GM18868 (cell line): ENCODE results near the gene COL2A1.

Experiments used
- ATAC-seq: cut with Tn5 transposase; IDR thresholded peaks from one replicate; pipeline ENCODE4 v1.9.1; 2021; ENCODE audit warnings: mild to moderate bottlenecking, moderate library complexity; ENCODE audit not compliant: unreplicated experiment

The COL2A1 gene

DNA sequence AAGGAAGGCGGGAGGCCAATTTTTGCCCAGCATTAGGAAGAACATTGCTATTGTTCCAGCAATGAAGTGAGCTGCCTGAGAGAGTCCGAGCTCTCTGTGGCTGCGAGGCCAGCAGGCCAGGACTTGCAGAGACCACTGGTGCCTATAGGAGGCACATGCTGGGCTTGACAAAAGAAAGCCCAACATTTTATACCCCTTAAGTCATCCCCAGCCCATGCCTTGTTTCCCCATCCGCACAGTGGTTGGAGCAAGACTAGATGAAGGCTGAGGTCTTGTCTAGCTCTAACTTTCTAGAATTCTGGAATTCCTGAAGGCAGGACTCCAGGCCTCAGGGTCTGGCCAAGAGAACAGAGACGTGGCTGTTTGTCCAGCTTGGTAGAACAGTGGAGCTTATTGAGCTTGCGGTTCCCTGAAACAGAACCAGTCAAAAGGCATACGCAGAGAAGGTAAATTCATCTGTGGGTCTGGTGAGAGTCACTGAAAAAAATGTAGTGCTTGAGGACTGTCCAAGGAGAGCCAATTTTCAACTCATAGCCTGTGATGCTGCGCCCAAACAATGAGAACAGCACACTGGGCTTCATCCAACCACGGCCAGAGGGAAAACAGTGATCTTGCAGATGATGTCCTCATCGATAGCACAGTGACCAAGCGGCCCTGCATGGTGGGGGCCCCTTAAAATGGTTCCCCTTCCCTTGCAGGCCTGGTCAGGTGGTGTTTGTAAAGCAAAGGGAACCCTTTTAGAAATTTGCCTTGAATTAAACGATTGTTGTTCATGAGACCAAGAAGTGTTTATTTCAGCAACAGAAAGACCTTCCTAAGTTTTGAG is 27.1 kb upstream of the COL2A1 start:
- ATAC-seq, result no peak

DNA sequence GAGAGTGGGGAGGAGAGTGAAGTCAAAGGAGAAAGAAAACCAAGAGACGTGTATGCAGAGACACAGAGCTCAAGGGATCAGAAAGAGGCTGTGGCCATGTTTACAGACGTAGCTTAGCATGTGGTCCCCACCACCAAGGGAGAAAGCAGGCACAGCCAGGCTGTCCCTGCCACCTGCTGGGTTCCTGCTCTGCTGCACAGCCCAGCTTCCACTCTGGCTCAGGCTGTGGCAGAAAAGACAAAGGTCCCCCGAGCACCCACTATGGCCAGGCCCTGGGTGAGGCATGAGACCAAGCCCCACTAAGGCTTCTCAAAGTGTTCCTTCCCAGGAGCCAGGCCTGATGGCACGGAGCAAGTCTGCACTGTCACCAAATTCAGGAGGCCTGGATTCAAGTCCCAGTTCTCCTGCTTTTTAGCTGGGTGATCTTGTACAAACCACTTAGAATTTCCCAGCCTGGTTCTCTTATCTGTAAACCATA is 25.9 kb upstream of the COL2A1 start:
- ATAC-seq, result no peak

DNA sequence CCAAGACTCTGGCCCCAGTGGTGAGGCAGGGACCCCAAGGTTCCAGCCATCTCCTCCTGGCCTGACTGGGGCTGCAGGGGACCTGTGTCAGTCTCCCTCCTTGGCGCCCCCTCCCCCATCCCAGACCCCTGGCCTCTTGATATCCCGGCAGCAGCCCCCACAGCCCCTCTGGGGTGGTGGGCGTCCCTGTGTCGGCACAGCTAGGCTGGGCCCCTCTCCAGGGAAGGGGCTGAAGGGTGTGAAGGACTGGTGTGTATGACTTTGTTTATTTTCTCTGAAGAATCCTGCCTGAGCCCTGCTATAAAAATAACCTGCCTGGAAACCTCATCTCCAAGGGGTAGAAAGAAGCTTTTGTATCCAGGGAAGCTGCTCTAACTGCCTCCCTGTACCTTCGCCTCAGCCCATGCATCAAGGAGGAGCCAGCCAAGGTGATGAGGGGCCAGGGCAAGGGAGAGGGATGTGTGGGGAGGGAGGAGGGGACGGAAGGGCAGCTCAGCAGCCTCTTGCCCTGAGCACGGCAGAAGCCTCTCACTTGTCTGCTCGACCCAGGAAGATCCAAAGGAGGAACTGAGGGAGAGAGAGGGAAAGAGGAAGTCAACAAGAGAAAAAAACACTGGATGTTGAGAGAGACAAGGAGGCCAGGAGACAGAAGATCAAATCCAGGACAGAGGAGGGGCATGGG is 25.4 kb upstream of the COL2A1 start:
- ATAC-seq, result no peak

DNA sequence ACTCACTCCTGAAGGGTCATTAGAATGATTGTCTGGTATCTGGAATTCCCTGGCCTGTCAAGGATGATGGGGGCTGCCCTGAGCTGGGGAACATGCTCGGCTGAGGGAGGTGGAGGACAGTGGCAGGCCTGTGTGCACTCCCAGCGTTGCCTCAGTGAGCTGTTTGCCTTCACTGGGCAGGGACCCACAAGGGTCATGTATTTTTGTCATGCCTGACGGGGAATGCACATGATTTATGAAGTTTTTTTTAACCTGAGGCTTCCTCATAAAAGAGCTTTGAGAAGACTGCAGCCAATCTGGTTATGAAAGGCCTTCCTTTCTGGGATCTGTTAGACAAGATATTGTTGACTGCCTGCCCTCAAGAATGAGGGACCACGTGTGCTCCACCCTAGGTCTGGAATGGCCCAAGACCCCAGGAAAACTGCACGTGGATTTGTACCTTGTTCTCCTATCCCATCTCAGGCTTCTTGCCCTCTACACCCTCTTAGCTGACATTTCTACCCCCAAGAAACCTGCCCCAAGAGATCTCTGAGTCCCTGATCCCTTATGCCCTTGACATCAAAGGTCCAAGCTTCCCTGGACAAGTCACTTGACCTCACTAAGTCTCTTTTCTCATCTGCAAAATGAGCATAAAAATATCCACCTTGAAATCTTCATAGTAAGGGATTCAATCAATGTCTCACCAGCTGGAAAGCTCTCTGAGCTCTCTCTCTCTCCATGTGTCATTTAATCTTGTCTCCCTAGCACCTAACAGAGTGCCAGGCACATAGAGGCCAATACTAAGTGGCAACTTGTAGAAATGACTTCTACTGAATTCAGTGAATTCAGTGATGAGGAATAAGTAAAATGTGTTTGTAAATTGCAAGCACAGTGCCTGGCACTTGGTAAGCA is 24.5 kb upstream of the COL2A1 start:
- no peak for ATAC-seq

DNA sequence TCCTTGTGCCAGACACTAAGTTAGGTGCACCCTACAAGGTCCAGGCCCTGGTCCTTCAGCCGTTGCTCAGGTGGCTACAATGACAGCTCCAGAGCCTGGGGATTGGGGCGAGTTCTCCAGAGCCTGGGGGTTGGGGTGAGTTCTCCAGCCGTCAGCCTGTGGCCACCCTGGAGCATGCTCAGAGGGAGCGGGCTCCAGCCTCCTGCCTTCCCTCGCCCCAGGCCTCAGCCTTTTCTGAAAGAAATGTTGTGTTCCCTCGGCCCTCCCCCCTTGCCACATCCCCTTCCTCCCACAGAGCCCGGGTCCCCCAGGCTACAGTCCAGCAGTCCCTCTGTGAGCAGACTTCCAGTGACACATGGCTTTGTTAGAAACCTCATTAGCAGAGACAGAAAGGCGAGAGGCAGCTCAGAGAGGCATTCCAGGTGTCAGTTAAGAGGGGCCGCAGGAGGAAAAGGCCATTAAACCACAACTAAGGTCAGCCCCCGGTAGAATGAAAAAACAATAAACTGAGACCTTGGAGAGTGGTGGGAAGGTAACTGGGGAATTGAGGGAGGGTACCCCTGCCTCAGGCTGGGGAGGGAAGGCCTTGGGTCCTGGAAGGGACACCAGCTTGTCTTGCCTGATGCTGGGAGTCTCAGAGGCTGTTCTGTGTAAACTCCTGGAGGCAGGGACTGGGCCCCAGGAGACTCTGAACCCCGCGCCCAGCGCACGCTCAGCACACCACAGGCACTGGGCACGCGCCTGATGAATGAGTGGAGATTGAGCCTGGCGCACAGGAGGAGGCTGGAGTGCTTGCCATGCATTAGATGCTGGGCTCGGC is 23.1 kb upstream of the COL2A1 start:
- no peak for ATAC-seq

DNA sequence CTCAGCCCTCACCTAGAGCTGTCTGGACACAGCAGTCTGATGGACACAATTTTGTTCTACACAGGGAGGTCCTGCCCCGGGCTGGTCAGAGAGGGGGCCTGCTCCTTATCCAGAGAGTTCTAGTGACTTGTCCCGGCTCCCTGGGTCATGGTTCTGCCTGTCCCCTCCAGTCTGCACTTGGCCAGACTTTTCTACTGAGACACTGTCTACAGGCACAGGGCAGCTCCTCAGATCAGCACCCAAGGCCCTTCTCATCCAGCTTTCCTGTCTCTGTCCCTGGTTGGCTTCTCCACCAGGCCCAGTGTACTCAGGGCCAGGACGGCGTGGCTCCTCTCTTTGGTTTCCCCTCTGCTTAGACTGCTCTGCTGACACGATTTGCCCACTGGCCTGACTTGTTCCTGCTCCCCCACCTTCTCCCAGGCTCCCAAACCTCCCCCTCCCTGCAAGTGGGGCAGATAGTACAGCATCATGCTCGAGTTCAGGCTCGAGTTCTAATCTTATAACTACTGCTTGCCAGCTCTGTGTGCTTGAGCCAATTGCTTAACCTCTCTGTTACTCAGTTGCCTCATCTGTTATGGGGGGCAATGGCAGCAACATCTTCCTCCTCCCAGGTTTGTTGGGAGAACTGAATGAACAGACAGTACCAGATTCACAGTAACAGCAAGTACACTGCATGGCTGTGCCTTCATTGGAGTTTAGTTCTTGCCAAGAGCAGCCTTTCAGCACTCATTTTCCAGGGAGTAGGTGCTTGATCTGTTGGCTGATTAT is 22.0 kb upstream of the COL2A1 start:
- no peak for ATAC-seq

DNA sequence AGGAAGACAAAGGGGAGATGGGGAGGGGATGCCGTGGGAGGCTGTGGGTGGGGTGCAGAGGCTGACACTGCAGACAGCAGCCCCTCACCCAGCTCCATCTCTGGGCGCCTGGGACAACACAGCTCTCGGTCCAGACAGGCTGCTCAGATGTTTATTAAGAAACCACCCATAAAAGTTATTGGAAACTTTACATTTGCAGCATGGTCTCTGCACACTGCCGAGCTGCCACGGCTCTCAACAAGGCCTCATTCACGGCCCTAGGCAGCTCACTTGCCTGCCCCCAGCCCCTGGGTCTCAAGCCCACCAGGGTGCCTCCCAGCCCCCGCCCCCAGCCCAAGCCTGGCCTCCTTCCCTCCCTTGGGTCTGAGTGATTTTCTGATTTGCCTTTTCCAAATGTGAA is 21.0 kb upstream of the COL2A1 start:
- no peak for ATAC-seq

DNA sequence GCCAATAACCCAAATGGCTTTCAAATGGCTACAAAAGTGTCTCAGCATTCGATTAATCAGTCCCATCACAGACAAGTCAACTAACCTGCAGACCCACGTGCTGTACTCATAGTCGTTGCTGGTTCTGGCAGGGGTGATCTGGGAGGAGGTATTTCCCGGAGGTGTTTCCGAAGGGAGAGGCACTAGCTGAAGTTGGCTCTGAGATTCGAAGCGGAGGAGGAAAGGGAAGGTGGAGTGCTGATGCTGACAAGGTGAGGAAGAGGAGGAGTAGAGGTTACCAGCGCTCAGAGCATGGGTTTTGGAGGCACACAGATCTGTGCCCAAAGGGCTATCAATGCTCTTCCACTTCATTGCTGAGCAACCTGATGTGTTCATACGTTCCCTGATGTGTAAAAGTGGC is 20.5 kb upstream of the COL2A1 start:
- ATAC-seq, result no peak

DNA sequence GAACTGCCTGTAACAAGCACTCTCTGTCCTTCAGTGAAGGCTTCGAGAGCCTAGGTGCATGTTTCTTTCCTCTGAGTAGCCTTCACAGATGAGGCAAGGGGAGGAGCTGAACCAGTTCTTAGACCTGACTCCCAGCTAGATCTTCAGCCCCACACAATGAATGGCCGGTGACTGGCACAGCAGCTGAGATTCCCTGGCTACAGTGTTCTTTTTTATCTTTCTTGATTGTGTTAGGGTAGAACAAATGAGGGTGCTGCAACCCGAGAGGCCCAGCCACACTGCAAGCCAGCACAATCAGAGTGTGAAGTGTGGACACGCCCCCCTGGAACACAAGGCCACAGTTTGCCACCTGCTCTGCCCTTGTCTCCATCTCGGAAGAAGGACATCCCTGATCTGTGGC is 19.1 kb upstream of the COL2A1 start:
- no peak for ATAC-seq

DNA sequence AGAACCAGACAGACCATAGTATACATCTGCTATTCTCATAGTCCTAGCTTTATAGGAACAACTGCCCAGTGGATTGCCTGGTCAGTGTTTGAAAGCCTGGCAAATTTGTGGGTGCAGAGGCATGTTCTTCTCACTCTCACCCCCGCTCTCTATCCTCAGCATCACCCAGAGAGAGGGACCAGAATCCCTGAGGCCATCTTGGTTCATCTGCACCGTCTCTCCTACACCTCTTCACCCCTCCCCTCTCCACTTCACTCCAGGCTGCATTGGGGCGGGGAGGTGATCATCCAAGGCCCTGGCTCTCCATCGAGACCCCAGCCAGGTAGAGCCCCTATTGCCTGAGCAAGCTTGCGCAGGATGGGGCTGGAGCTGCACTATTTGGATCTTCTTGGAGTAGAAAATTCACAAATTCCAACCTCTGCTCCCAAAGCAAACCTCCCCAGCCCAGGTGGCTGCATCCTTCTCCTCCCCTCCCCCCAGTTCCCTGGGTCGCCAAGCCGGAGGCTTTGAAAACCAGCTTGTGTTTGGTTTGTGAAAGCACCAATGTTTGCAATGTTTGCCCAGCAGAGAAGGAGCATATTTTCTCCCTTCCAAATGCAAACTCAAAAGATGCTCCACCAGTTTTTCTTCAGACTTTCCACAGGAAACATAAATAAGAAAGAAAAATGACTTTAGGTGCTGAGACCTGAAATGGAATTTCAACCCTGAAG is 18.6 kb upstream of the COL2A1 start:
- no peak for ATAC-seq

DNA sequence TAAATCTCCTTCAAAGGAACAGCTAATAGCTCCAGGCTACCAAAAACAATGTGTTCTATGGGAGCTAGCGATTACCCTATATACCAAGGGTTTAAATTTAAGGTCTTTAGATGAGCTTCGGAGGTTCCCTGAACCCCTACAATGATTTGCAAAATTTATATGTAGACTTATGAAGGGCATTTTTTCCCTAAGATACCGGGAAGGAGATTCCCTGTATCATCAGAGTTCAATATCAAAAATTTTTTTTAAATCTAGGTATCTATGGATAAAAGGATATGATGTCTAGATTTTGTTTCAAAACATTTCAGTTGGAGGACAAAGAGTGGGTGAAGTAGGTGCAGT is 17.9 kb upstream of the COL2A1 start:
- ATAC-seq, result no peak

DNA sequence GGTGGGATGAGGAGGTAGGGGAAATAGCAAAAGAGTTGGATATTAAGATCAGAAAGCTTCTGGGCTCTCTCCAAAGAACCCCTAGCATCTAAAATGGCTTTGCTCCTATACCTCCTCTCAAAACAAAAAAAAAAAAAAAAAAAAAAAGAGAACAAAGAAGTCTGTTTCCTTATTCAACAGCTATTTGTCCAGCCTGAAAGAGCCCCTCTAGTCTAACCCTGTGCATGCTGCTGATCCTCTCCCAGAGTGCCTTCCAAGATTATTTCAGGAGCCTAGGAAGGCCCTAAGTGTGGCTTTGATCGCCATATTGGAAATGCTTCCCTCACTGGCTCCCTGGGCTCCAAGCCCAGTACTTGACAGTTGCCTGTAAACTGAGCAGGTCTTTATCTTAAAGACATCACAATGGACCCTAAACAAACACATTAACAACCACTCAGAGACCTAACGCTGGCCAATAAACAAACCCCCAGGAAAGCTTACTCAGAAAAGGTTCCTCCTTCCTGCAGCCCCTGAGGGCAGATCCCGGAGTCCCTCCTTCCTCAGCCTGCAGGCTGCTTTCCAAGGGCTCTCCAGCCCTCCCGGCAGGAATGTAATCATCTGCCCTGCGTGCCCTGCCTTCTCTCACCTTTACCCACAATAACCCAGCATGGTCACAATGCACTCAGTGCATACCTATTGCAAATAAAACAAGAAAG is 17.4 kb upstream of the COL2A1 start:
- ATAC-seq, result no peak

DNA sequence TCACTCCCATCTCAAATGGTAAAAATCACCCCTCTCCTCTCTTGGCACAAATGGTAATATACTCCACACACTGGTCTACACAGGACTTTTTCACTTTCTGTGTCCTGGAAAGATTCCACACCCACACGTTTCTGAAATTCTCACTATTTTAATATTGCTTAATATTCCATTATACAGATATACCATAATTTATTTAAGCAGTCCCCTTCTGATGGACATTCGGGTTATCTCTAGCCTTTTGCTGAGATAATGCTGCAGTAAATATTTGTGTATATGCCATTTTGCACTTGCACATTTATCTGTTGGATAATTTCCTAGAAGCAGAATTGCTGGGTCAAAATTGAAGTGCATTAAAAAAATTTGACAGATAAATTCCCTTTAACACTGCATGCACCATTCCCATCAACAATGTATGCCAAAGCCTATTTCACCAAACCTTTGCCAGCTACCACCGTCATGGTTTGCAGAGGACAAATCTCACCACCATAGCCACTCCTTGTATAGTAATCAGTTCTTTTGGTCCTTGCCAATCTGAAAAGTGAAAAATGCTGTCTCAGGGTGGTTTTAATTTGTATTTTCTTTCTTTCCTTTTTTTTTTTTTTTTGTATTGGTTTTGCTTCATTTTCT is 15.5 kb upstream of the COL2A1 start:
- no peak for ATAC-seq

DNA sequence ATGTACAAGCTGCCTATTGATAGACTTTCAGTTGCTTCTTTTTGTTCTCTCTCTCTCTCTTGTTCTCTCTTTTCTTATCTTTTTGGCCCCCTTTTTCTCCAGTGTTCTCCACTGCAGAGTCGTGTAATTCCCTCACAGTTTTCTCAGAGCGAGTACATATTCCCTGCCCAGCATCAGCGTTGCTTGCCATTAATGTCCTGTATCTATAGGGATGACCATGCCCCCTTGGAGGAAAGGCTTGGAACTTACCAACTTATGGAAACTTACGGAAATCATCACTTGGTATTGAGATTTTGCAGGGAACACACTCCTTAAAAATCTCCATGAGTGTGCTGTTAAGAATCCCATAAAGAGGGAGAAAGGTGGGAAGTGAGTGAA is 14.3 kb upstream of the COL2A1 start:
- no peak for ATAC-seq

DNA sequence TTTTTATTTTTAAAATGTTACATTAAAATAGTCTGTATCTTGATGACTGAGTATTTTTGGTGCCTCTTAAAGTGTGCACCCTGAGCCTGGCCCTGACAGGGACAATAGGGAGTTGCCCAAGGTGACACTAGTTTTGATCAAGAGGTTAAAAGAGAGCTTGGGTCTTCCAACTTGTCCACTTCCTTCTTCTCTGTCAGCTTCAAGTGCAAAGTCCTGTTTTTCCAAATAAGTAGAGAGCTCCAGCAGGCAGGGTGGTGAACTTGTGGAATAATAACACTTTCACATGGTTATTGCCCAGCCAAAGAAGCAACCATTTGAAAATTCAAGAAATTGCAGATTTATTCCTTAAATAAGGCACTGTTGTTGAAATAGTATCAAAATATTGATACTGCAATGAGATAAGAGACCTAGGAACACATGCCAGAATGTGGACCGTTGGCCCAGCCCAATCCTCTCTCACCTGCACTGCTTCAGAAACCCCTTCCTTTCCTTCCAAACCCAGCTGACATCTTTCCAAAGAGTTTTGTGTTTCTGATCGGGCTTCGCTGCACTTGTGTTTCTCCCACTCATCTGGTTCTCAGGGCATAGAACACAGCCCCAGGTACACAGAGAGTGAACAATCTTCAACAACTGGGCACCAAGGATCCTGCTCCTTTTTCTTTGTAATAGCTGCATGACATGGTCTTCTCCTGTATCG is 13.8 kb upstream of the COL2A1 start:
- no peak for ATAC-seq

DNA sequence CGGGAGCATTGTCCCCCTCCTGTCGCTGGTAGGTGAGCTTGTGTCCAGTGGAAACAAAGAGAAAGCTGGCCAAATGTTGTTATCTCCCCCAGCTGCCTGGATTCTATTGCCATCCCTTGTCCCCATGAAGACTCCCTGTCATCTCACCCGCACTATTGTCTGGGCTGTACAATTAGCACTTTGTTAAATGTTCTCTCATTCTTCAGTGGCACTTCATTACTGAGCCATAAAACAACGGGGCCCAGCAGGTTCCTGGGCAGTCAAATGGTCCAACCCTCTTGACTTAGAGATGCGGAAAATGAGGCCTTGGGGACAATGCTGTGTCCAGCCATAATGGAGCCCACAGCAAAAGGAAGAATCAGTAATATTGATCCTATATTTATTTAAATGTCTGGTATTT is 13.2 kb upstream of the COL2A1 start:
- no peak for ATAC-seq

DNA sequence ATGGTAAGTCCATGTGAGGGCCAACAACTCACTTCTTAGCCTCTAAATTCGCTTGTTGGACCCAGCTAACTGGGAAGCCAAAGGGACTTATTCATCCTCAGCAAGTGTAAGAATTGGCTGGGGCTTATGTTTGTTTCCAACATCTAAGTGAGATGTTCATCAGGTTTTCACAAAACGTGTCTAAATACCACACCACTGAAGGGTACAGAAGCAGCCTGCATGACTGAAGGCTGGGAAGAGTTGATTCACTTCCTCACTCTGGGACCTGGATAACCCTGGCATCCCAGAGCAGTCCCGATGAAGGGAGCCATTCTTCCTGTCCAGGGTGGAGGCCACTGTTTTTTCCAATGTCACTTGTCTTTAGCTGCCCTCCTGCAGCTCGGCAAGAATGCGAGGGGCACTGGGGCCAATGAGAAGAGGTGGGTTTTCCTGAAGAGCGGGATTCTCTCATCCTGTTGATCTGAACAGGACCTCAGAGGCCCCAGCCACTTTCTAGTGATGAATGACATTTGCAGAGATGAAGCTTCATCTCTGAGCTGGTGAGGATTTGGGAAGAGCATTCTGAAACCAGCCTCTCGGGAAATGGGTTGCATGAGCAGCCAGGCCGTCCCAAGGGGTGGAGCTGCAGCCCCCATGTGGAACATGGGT is 12.2 kb upstream of the COL2A1 start:
- ATAC-seq, result no peak
